ENCODE measurements around the gene ADGRL3.

GRCh38 chr4:61841714-61842113 is 641.6 kb downstream of the ADGRL3 start:
- no peak for TF ChIP-seq CTCF (IDR thresholded peaks at IDR 0.05; ENCODE audit: low read length)
- no peak for TF ChIP-seq EZH2 (IDR thresholded peaks at IDR 0.05; ENCODE audit: borderline replicate concordance, low read length)

Data from OCI-LY1 (cell line).